ENCODE data around the gene TMUB1. TPM values are rescaled to one million over a fixed set of nuclear protein-coding genes. Genes with fewer than 3 reads are reported as not detected.

TMUB1 gene
- total and polyA plus RNA-seq, 10 donors: 27.1 to 73.4 (median 39.4) TPM

- WGBS, 5 donors: 63 to 81% (median 78%) methylated on average over 12 of the region's 12 CpGs
- Histone ChIP-seq H3K4me1 (peaks cover 0 to 35% (median 17%) of the 10 kb centered on the region in 6 donors), H3K4me3 (no peak overlapping the region), H3K36me3 (peaks cover 0 to 60% (median 34%) of the 10 kb centered on the region in 6 donors), H3K27me3 (replicated peaks in 1 of 7) (peaks cover 0 to 21% (median 0%) of the 10 kb centered on the region in 7 donors), H3K9me3 (no peaks in the 10 kb centered on the region), H3K27ac (no peak overlapping the region)
- DNase-seq: no peak
- intact Hi-C loops (cut with DNase I; ENCODE audit: low total_unique reads): no loop called here
- TF ChIP-seq POLR2A (IDR thresholded peaks at IDR 0.05): no peak
- TF ChIP-seq POLR2AphosphoS5 (IDR thresholded peaks at IDR 0.05): no peak
- TF ChIP-seq CTCF (IDR thresholded peaks at IDR 0.05 in 8 of 11, conservative IDR thresholded peaks at IDR 0.05 in 3 of 11): no peak
Measured at GRCh38 chr7:151117565-151117964, 34.3 kb upstream of the TMUB1 start.

GRCh38 chr7:151116603-151117440 is 33.5 kb upstream of the TMUB1 start:
- DNase-seq: no peak
- peaks cover 0 to 21% (median 0%) of the 10 kb centered on the region in 7 donors for H3K27me3 ChIP-seq (replicated peaks in 1 of 7)
- H3K36me3 ChIP-seq: peaks cover 0 to 53% (median 33%) of the 10 kb centered on the region in 6 donors
- no peak overlapping the region for H3K27ac ChIP-seq
- no peak overlapping the region for H3K4me3 ChIP-seq
- H3K9me3 ChIP-seq: no peaks in the 10 kb centered on the region
- no peak for TF ChIP-seq CTCF (IDR thresholded peaks at IDR 0.05 in 8 of 11, conservative IDR thresholded peaks at IDR 0.05 in 3 of 11)
- TF ChIP-seq POLR2AphosphoS5 (IDR thresholded peaks at IDR 0.05): no peak
- TF ChIP-seq POLR2A (IDR thresholded peaks at IDR 0.05): no peak
- 91 to 97% (median 94%) methylated on average over 24 to 27 of the region's 27 CpGs for WGBS, 5 donors
- intact Hi-C loops (cut with DNase I; ENCODE audit: low total_unique reads): no loop called here
- peaks cover 0 to 35% (median 17%) of the 10 kb centered on the region in 6 donors for H3K4me1 ChIP-seq

GRCh38 chr7:151115836-151116418 is 32.6 kb upstream of the TMUB1 start:
- DNase-seq: no peak
- WGBS, 5 donors: 82 to 91% (median 89%) methylated on average over 13 to 14 of the region's 14 CpGs
- TF ChIP-seq CTCF (IDR thresholded peaks at IDR 0.05 in 8 of 11, conservative IDR thresholded peaks at IDR 0.05 in 3 of 11) (no peak), POLR2AphosphoS5 (IDR thresholded peaks at IDR 0.05) (no peak), POLR2A (IDR thresholded peaks at IDR 0.05) (no peak)
- Histone ChIP-seq H3K36me3 (peaks cover 0 to 44% (median 27%) of the 10 kb centered on the region in 6 donors), H3K4me1 (peaks cover 0 to 42% (median 22%) of the 10 kb centered on the region in 6 donors), H3K9me3 (no peaks in the 10 kb centered on the region), H3K27me3 (replicated peaks in 1 of 7) (peaks cover 0 to 21% (median 0%) of the 10 kb centered on the region in 7 donors), H3K4me3 (peak overlapping the region in 3 of 8 donors; percentile 15 to 66 (median 22)), H3K27ac (no peak overlapping the region)
- intact Hi-C loops (cut with DNase I; ENCODE audit: low total_unique reads): no loop called here

All from spleen (tissue), 11 donors.